Myocyte (in vitro differentiated cells): ENCODE measurements around the gene SORCS1. TPM values are rescaled to one million over a fixed set of nuclear protein-coding genes. Genes with fewer than 3 reads are reported as not detected.
A peak's percentile ranks its signal among the peaks of the same experiment; 100 is the strongest.
"Not testable (repeated sequence)": the region's sequence is repeated elsewhere in the genome, so short reads cannot be mapped to it uniquely, and the experiment has no call there.

Experiments used
- DNase-seq: peaks from one replicate; pipeline ENCODE4 v3.0.0-alpha.2; 2012; ENCODE audit warnings: low read depth
- total RNA-seq: library from RNA; depleted of rRNA; stranded (reverse); fragments of >200 nt; gene quantifications from 2 replicates; pipeline ENCODE4 v1.2.3, GENCODE V29; 2014

Gene SORCS1
- total RNA-seq, 1 donor from 2014 or later: not detected

GRCh38 chr10:107051769-107052168, 112.7 kb downstream of the SORCS1 start:
- no peak for DNase-seq

GRCh38 chr10:107043461-107043860, 121.0 kb downstream of the SORCS1 start:
- DNase-seq: no peak

GRCh38 chr10:107037192-107038122, 127.0 kb downstream of the SORCS1 start:
- no peak for DNase-seq

GRCh38 chr10:107033799-107034422, 130.6 kb downstream of the SORCS1 start:
- no peak for DNase-seq

- no peak for DNase-seq
These were observed 131.7 kb downstream of the SORCS1 start for GRCh38 chr10:107032700-107033401.

GRCh38 chr10:107031931-107032699, 132.4 kb downstream of the SORCS1 start:
- DNase-seq: peak; percentile 3

GRCh38 chr10:107028236-107028635, 136.3 kb downstream of the SORCS1 start:
- DNase-seq: no peak

- DNase-seq: no peak
These were observed 138.8 kb downstream of the SORCS1 start for GRCh38 chr10:107025676-107026075.

- DNase-seq: not testable (repeated sequence)
These were observed 140.5 kb downstream of the SORCS1 start for GRCh38 chr10:107024033-107024432.

GRCh38 chr10:107022600-107023354, 141.7 kb downstream of the SORCS1 start:
- DNase-seq: no peak

- DNase-seq: no peak
These were observed 145.4 kb downstream of the SORCS1 start for GRCh38 chr10:107019154-107019553.

- no peak for DNase-seq
These were observed 151.1 kb downstream of the SORCS1 start for GRCh38 chr10:107013258-107014006.

- DNase-seq: no peak
These were observed 152.5 kb downstream of the SORCS1 start for GRCh38 chr10:107011992-107012391.

GRCh38 chr10:107011105-107011504, 153.4 kb downstream of the SORCS1 start:
- DNase-seq: no peak

GRCh38 chr10:107010531-107010930, 154.0 kb downstream of the SORCS1 start:
- DNase-seq: no peak

- DNase-seq: no peak
These were observed 160.1 kb downstream of the SORCS1 start for GRCh38 chr10:107004362-107004761.

GRCh38 chr10:107002068-107002467, 162.4 kb downstream of the SORCS1 start:
- DNase-seq: no peak

- DNase-seq: no peak
These were observed 165.3 kb downstream of the SORCS1 start for GRCh38 chr10:106999118-106999707.

- DNase-seq: no peak
These were observed 166.8 kb downstream of the SORCS1 start for GRCh38 chr10:106997721-106998120.
